HG03097 (cell line): ENCODE measurements around the gene PDCD1.
"Not testable (repeated sequence)": the region's sequence is repeated elsewhere in the genome, so short reads cannot be mapped to it uniquely, and the experiment has no call there.

Source experiments
- ATAC-seq: cut with Tn5 transposase; IDR thresholded peaks from one replicate; pipeline ENCODE4 v1.9.1; 2021; ENCODE audit not compliant: unreplicated experiment, low FRiP score

Gene PDCD1

GRCh38 chr2:241803387-241804325 lies 55.0 kb downstream of the PDCD1 start:
- no peak for ATAC-seq

DNA sequence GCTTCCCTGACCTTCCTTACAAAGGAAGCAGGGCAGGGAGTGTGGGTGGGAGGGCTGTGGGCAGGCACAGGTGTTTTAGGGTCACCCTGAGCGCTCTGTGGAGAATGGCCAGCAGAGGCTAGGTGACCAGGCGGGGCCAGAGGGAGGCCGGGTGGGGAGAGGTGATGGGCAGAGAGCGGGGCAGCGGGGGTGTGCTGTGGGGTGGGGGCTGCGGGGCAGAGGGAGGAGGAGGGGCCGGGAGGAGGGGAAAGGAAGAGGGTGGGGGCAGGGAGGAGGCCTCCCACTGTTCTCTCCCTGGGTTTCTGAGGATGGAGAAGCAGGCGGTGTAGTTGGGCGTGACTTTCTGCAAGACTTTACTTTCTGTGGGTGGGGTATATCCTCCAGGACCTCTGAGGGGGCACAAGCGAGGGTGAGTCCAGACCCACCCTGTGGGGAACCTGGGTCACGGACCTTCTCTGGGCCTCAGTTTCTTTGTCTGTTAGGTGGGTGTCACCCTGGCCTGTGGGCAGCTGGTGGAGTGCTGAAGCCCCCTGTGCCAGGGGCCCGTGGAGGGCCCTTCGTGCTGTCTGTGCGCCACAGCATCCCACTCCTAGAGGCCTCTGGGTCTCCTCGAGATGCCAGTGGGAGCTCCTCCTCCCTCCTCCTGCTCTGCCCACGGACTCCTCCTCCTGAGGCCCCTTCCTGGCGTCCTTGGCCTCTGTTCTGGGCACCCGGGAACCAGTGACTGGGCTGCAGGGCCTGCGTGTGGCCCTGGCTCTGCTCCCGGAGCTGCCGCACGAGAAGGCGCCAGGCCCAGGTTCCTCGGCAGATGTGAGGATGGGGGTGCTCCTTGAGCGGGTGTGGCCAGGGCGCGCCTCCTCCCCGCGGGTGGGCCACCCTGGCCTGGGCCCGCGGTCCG lies 56.0 kb downstream of the PDCD1 start:
- ATAC-seq = no peak

- no peak for ATAC-seq
Observed at GRCh38 chr2:241801611-241802420, 56.9 kb downstream of the PDCD1 start.

- ATAC-seq = not testable (repeated sequence)
Observed at GRCh38 chr2:241800198-241800903, 58.3 kb downstream of the PDCD1 start.
